Common myeloid progenitor, CD34-positive (primary cell): ENCODE measurements around the gene SMYD1.

Experiments
- CTCF ChIA-PET: fragments of 350-600 bp; sonication (Branson Sonifier 250); formaldehyde crosslinking; loops from one replicate; lab custom pipeline; 2021; ENCODE audit warnings: antibody characterized with exemption; lab: Charles Lee
- POLR2A ChIA-PET: fragments of 350-600 bp; sonication (Branson Sonifier 250); formaldehyde crosslinking; loops from one replicate; lab custom pipeline; 2021; ENCODE audit warnings: antibody characterized with exemption; lab: Charles Lee
- DNase-seq, 3 donors: peaks; one replicate each; pipeline versions ENCODE4 v3.0.0 to v3.0.0-alpha.2; 2013
- H3K27ac ChIP-seq, 2 experiments: 1 replicate in 1 of 2; 2 replicates in 1 of 2; pipeline ENCODE4 v1.7.0; 2013; ENCODE audit warnings: inconsistent platforms in 2 of 2, low read length in 2 of 2, mild to moderate bottlenecking in 2 of 2, low read depth in 1 of 2, moderate library complexity in 1 of 2; ENCODE audit not compliant: severe bottlenecking in 2 of 2, insufficient read depth in 1 of 2, poor library complexity in 1 of 2
- H3K27me3 ChIP-seq, 5 experiments: replicated peaks in 2 of 5; 1 replicate in 3 of 5; 2 replicates in 2 of 5; pipeline versions ENCODE4 v1.6.1 to v1.7.0; 2013; ENCODE audit warnings: low read length in 4 of 5, mild to moderate bottlenecking in 2 of 5, moderate library complexity in 2 of 5, inconsistent platforms in 1 of 5; ENCODE audit not compliant: insufficient read depth in 5 of 5, control insufficient read depth in 4 of 5
- H3K36me3 ChIP-seq, 4 experiments: 1 replicate in 2 of 4; 2 replicates in 2 of 4; pipeline versions ENCODE4 v1.6.1 to v1.7.0; 2013; ENCODE audit warnings: low read length in 3 of 4, control low read depth in 1 of 4, mild to moderate bottlenecking in 1 of 4; ENCODE audit not compliant: control insufficient read depth in 4 of 4, insufficient read depth in 4 of 4
- H3K4me1 ChIP-seq, 4 experiments: 1 replicate in 3 of 4; 2 replicates in 1 of 4; pipeline versions ENCODE4 v1.6.1 to v1.7.1; 2013; ENCODE audit warnings: low read length in 3 of 4, mild to moderate bottlenecking in 3 of 4, control low read depth in 1 of 4, inconsistent platforms in 1 of 4, moderate library complexity in 1 of 4; ENCODE audit not compliant: control insufficient read depth in 4 of 4, insufficient read depth in 4 of 4; ENCODE audit errors: control extremely low read depth in 1 of 4
- H3K4me3 ChIP-seq, 7 experiments: 1 replicate in 4 of 7; 2 replicates in 3 of 7; pipeline versions ENCODE4 v1.5.1 to v1.7.0; 2013; ENCODE audit warnings: mild to moderate bottlenecking in 7 of 7, low read length in 6 of 7, moderate library complexity in 6 of 7, inconsistent platforms in 2 of 7, low read depth in 2 of 7, control low read depth in 1 of 7; ENCODE audit not compliant: insufficient read depth in 4 of 7, control insufficient read depth in 1 of 7; ENCODE audit errors: extremely low read depth in 1 of 7
- H3K9me3 ChIP-seq, 5 experiments: 1 replicate in 4 of 5; 2 replicates in 1 of 5; pipeline versions ENCODE4 v1.6.1 to v1.7.1; 2013; ENCODE audit warnings: low read length in 4 of 5, mild to moderate bottlenecking in 2 of 5, inconsistent platforms in 1 of 5, low read depth in 1 of 5, moderate library complexity in 1 of 5; ENCODE audit not compliant: control insufficient read depth in 4 of 5, insufficient read depth in 2 of 5; ENCODE audit errors: control extremely low read depth in 1 of 5
- WGBS: methylation state at CpG from one replicate; pipeline ENCODE4 v1.1.5; 2013; ENCODE audit not compliant: insufficient coverage; 5-methylcytosine and 5-hydroxymethylcytosine counted together

The SMYD1 gene

DNA sequence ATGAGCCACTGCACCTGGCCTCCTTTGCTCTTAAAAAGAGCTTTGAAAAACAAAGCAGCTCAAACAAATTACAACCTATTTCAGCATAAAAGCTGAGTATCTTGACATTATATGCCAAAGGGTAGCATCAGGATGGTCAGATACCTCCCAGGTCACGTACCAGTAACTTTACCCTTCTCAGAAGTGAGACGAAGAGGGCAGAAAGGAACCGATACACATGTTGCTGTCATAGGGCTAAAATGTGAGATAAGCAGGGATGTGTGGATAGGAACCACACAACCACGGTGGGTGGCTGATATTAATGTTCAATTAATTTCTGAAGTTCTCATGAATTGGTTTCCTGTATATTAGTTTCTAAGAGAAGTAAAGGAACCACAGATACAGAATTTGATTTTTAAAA is 38.7 kb upstream of the SMYD1 start:
- ChIA-PET CTCF (interaction anchor here (2.5 kb wide), 1 partner anchor 32 kb away, joined by 7 read pairs; no protein-coding TSS in a partner anchor), POLR2A (no interaction called here)
- H3K36me3 ChIP-seq = peaks cover 11 to 33% (median 23%) of the 10 kb centered on the region in 4 experiments
- H3K9me3 ChIP-seq = no peaks in the 10 kb centered on the region
- DNase-seq = no peak
- H3K4me3 ChIP-seq = no peak overlapping the region
- no peak overlapping the region for H3K27ac ChIP-seq
- H3K27me3 ChIP-seq = no peaks in the 10 kb centered on the region
- WGBS = 100% methylated on average over 4 of the region's 4 CpGs
- peaks cover 0 to 11% (median 5%) of the 10 kb centered on the region in 4 experiments for H3K4me1 ChIP-seq

DNA sequence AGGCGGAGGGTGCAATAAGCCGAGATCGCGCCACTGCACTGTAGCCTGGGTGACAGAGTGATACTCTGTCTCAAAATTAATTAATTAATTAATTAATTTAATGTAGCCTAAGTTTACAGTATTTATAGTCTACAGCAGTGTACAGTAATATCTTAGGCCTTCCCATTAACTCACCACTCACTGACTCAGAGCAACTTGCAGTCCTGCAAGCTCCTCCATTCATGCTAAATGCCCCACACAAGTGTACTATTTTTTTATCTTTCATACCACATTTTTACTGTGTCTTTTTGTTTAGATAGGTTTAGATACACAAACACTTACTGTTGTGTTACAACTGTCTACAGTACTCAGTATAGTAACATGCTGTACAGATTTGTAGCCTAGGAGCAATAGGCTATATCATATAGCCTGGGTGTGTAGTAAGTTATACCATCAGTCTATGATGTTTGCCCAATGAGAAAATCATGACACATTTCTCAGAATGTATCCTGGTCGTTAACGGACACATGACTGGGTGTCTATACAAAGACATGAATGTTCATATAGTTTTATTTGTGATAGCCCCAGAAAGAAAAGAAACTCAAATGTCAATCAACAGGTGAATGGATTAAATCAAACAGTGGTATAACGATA is 35.4 kb upstream of the SMYD1 start:
- H3K27ac ChIP-seq = no peak overlapping the region
- H3K9me3 ChIP-seq = no peaks in the 10 kb centered on the region
- no peak overlapping the region for H3K4me3 ChIP-seq
- DNase-seq = no peak
- H3K36me3 ChIP-seq = peaks cover 11 to 44% (median 38%) of the 10 kb centered on the region in 4 experiments
- ChIA-PET CTCF (interaction anchor here (0.8 kb wide), 1 partner anchor 29 kb away, joined by 3 read pairs; no protein-coding TSS in a partner anchor), POLR2A (no interaction called here)
- H3K4me1 ChIP-seq = peaks cover 0 to 11% (median 5%) of the 10 kb centered on the region in 4 experiments
- H3K27me3 ChIP-seq = no peaks in the 10 kb centered on the region
- 100% methylated on average over 1 of the region's 7 CpGs for WGBS

DNA sequence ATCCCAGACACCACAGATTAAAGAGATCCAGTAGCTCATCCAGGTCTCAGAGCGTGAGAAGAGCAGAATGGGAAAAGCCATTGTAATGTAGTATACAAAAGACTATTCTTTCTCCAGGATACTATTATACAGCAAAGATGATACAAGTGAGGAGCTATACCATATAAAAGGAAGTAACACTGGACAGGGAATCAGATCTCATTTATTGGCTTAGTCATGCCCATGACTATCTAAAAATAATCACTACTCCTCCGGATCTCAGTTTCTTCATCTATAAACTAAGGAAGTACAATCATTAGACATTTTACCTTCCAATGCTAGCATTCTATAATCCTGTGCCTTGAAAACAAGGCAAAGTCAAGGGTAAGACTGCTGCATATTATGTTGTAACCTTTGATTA is 31.4 kb upstream of the SMYD1 start:
- H3K27ac ChIP-seq = no peak overlapping the region
- H3K36me3 ChIP-seq = peaks cover under 1 to 31% (median 29%) of the 10 kb centered on the region in 4 experiments
- H3K4me1 ChIP-seq = peaks cover 0 to 1% (median 0%) of the 10 kb centered on the region in 4 experiments
- H3K4me3 ChIP-seq = no peak overlapping the region
- H3K9me3 ChIP-seq = no peaks in the 10 kb centered on the region
- ChIA-PET POLR2A (no interaction called here), CTCF (interaction anchor here (1.0 to 2.3 kb wide), 2 partner anchors 18 to 25 kb away, joined by 4 to 6 read pairs; no protein-coding TSS in a partner anchor)
- H3K27me3 ChIP-seq = no peaks in the 10 kb centered on the region
- no CpG with 5 or more reads among the region's 2 CpGs for WGBS
- no peak for DNase-seq

DNA sequence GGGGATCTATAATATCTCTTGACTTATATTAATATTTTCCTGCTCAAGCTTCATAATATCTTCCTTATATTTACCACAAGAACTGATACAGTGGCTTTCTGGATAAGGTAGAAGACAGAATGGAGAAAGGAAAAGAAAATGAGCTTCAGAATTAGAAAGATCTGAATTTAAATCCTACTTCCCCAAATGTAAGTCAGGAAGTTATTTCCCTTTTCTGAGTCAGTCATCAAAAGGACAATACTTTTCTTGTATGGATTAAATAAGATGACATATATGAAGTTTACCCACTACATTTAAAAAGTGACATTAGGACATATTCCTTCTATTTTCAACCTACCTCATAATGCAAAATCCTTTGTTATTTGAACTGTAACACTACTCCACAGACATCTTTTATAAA is 31.0 kb upstream of the SMYD1 start:
- Histone ChIP-seq H3K27ac (no peak overlapping the region), H3K4me1 (peaks cover 0 to 1% (median 0%) of the 10 kb centered on the region in 4 experiments), H3K4me3 (no peak overlapping the region), H3K36me3 (peaks cover 0 to 30% (median 29%) of the 10 kb centered on the region in 4 experiments), H3K27me3 (no peaks in the 10 kb centered on the region), H3K9me3 (no peaks in the 10 kb centered on the region)
- POLR2A ChIA-PET = no interaction called here
- no peak for DNase-seq
- CTCF ChIA-PET = interaction anchor here (1.0 to 2.3 kb wide), 2 partner anchors 18 to 24 kb away, joined by 4 to 6 read pairs; no protein-coding TSS in a partner anchor

DNA sequence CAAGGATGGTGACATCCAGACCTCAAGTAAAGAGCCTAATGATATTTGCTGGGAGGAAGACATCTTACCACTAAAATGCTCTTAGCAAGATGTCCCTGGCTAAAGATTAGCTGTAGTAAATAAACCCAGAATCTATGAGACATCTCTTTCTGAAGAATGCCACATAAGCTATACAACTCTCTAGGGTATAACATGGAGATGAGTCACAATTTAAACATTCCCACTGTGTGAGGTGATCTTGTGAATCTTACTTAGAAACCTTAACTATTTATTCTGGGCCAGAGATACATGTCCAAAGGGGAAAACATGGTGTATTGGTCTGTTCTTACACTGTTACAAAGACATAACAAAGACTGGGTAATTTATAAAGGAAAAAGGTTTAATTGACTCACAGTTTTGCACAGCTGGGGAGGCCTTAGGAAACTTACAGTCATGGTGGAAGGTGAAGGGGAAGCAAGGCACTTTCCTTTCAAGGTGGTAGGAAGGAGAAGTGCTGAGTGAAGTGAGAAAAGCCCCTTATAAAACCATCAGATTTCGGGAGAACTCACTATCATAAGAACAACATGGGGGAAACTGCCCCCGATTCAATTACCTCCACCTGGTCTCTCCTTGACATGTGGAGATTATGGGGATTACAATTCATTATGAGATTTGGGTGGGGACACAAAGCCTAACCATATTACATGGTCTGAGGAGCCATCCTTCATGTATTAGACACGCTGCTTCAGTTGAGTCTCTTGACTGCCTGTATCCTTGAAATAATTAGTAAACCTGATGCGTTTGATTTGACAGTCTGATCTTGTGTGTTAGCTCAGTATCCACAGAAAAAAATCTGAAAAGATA is 29.1 kb upstream of the SMYD1 start:
- ChIA-PET POLR2A (no interaction called here), CTCF (interaction anchor here (1.6 kb wide), 1 partner anchor 13 kb away, joined by 4 read pairs; no protein-coding TSS in a partner anchor)
- DNase-seq = peak in 2 of 3 donors; percentile 37 to 52
- H3K36me3 ChIP-seq = peaks cover 0 to 21% (median 18%) of the 10 kb centered on the region in 4 experiments
- H3K4me3 ChIP-seq = no peak overlapping the region
- no peaks in the 10 kb centered on the region for H3K9me3 ChIP-seq
- no peaks in the 10 kb centered on the region for H3K27me3 ChIP-seq
- 100% methylated on average over 3 of the region's 4 CpGs for WGBS
- no peak overlapping the region for H3K27ac ChIP-seq
- peaks cover 0 to 1% (median 0%) of the 10 kb centered on the region in 4 experiments for H3K4me1 ChIP-seq

DNA sequence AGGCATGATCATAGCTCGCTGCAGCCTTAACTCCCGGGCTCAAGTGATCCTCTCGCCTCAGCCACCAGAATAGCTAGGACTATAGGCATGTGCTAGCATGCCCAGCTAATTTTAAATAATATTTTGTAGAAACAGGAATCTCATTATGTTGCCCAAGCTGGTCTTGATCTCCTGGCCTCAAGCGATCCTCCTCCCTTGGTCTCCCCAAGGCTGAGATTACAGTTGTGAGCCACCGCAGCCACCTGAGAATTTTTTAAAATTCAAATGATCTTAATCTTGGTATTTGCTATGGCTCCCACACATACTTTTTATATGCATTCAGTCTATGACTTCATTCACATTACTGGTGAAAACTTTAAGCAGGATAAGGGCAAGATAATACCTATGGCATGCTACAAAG is 25.1 kb upstream of the SMYD1 start:
- CTCF ChIA-PET = no interaction called here
- Histone ChIP-seq H3K4me3 (no peak overlapping the region), H3K4me1 (no peaks in the 10 kb centered on the region), H3K36me3 (peaks cover 0 to 7% (median 0%) of the 10 kb centered on the region in 4 experiments), H3K27me3 (no peaks in the 10 kb centered on the region), H3K27ac (no peak overlapping the region), H3K9me3 (no peaks in the 10 kb centered on the region)
- 93% methylated on average over 3 of the region's 5 CpGs for WGBS
- POLR2A ChIA-PET = no interaction called here
- no peak for DNase-seq
